Measurements from ENCODE around the gene SREBF2.

- TF ChIP-seq, protein P1, sequence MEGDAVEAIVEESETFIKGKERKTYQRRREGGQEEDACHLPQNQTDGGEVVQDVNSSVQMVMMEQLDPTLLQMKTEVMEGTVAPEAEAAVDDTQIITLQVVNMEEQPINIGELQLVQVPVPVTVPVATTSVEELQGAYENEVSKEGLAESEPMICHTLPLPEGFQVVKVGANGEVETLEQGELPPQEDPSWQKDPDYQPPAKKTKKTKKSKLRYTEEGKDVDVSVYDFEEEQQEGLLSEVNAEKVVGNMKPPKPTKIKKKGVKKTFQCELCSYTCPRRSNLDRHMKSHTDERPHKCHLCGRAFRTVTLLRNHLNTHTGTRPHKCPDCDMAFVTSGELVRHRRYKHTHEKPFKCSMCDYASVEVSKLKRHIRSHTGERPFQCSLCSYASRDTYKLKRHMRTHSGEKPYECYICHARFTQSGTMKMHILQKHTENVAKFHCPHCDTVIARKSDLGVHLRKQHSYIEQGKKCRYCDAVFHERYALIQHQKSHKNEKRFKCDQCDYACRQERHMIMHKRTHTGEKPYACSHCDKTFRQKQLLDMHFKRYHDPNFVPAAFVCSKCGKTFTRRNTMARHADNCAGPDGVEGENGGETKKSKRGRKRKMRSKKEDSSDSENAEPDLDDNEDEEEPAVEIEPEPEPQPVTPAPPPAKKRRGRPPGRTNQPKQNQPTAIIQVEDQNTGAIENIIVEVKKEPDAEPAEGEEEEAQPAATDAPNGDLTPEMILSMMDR (IDR thresholded peaks at IDR 0.05; ENCODE audit: low read length) = no peak
- TF ChIP-seq EZH2 (IDR thresholded peaks at IDR 0.05; ENCODE audit: borderline replicate concordance, low read length) = no peak
Observed at GRCh38 chr22:41818011-41818410, 14.9 kb upstream of the SREBF2 start.
